HG02798 (cell line): ENCODE results near the gene HOXD8.

Source experiments
- ATAC-seq: cut with Tn5 transposase; IDR thresholded peaks from one replicate; pipeline ENCODE4 v1.9.1; 2021; ENCODE audit warnings: mild to moderate bottlenecking; ENCODE audit not compliant: unreplicated experiment, poor library complexity

HOXD8 gene

DNA sequence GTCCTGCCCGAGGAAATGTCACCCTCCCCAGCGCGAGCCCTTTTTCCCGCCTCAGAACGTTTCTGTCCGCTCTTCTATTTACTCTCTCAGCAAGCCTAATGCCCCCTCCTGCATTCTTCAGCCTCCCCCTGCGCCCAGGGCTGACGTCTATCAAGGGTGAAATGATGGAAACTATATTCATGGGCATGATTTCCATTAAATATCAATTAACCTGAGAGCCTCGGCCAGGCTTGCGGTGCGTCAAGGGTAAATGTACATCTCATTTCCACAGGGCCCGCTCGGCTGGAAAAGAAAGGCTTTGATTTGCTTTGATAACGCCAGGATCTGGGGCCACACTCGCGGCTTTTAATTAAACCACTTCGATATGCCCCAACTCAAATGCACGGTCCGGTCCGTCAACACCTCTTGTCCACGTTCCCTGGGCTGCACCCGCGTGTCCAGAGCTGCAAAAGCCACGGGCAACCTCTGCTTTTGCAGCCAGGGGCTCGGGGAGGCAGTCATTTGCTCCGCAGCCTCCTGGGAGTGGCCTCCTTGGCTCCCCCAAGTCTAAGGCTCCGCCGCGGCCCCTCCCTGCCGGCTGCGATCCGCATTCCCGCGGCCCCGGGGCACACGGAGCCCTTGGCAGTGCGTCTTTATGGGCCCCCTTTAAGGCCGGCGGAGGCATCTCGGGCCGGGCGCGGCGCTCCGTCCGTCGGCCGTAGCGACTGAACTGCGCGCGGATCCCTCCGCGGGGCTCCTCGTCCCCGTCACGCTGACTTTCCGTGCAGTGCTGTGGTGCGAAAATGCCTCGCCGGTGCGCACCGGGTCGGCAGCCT lies at the start of gene HOXD8:
HOXD8 (plus strand) TSS at position 724 of the 815 bp plus-strand sequence. CDS start 662 bp downstream, outside the sequence.
- no peak for ATAC-seq

DNA sequence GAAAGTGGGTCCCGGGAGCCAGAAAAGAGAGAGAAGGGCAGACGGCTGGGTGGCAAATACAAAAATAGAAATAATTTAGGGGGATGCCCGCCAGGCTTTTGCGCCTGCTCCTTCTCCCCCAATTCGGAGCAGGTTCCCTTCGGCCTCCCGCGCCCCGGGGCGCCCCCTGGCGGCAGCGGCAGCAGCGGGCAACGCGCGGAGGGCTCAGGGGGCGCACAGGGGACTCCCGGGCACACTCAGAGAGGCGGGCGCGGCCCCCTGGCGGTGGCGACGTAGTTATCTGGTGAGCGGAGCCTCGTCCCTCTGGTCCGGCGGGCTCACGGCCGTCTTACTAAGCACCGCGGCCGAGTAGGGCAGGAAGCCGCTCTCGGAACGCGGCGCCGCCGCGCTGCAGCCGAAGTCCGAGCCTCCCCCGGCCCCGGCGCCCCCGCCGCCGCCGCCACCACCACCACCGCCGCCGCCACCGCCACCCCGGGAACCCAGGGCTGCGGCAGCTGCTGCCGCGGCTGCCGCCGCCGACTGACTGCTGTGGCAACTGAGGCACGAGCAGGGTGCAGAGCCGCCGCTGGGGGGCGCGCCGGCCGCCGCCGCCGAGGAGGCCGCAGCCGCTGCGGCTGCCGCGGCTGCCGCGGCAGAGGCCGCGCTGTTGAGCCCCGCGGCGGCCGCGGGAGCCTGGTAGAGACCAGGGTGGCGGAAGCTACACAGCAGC lies 49.5 kb upstream of the HOXD8 start:
- no peak for ATAC-seq

DNA sequence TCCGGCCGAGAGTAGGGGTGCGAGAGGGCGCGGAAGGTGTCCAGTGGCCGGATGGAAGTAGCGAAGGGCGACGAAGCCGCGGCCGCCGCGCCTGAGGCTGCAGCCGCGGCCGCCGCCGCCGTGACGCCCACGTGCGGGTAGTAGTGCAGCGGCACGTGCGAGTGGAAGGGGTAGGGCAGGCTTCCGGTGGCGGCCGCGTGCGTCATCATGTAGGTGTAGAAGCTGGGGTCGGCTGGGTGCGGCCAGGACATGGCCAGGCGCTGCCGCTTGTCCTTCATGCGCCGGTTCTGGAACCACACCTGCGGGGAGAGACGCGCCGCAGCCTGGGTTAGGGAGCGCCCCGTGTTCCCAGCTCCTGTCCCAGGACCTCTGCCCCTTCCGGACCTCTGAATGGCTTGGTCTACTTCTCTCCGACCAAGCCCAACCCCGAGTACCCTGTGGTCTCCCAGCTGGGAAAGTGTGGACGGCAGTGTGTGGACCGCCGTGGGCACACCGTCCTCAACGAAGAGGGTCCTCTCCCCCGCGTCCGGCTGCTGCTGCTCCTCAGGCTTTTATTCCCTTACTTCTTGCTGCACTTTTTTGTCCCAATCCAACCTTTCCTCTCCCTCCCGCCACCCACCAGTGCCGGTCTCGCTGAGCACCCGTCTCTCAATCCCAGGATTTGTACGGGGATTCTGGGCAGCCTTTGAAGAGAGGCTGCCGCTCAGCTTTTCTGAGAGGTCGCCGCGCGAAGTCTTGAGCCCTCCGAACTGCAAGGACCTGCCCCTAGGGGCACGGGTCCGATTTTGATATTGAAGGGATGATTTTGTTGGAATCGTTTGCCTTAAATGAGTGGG lies 48.7 kb upstream of the HOXD8 start:
- no peak for ATAC-seq

DNA sequence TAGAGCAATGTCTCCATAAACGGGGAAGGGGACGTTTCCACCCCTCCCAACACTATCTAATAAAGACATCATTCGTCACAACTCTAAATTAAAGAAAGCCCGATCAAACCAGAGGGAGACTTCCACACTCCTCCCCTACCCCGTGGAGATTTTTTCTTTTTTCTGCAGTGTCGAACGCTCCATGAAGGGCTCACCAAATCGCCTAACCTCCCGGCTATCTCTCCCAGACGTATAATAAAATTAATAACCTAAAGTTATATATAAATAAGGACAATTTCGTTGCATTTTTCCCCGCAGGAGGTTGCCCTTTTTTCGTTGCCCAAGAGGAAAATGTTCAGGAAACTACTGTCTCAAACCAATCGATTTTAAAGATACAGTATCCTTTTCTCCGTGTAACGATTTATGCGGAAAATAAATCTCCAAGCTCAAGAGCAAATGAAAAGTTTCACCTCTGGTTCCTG lies 48.1 kb upstream of the HOXD8 start:
- no peak for ATAC-seq

DNA sequence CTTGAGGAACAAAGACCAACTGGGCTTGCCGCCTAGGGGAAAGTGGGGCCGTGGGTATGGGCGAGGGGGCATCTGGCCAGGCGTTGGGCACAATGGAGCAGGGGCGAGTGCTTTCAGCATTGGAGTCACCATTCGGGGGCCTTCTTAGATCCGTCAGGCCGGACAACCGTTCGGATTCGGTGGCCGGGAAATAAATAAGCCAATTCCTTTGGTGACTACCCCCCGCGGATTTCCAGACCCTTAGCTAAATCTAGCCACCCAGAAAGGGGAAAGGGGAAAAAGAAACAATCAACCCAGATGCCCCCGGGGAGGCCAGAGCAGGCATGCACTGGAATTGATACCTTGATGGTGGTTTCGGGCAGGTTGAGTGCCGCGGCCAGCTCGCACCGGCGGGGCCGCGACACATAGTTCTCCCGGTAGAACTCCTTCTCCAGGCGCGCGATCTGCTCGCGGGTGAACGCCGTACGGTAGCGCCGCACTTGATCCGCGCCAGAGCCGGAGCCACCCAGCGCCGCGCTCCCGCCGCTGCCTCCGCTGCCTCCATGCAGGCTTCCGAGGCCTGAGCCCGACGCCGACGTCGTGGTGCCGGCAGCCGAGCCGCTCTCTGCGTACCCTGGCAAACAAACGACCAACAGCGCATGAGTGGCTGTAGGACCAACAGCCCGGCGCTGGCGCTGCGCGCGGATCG lies 47.5 kb upstream of the HOXD8 start:
- ATAC-seq = no peak

DNA sequence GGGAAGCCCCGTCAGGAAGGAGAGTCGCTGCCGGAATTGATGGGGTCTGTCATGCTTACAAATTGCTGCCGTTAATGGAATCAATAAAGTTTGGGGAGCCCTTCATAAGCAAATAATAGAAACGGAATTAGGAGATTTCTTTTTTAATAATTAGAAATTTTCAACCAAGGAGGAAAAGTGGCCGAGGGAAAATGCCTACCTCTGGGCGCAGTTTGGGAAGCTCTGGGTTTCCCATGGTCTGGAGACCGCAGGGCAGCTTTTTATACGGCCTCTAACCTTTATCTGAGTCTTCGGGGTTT lies 47.0 kb upstream of the HOXD8 start:
- no peak for ATAC-seq

DNA sequence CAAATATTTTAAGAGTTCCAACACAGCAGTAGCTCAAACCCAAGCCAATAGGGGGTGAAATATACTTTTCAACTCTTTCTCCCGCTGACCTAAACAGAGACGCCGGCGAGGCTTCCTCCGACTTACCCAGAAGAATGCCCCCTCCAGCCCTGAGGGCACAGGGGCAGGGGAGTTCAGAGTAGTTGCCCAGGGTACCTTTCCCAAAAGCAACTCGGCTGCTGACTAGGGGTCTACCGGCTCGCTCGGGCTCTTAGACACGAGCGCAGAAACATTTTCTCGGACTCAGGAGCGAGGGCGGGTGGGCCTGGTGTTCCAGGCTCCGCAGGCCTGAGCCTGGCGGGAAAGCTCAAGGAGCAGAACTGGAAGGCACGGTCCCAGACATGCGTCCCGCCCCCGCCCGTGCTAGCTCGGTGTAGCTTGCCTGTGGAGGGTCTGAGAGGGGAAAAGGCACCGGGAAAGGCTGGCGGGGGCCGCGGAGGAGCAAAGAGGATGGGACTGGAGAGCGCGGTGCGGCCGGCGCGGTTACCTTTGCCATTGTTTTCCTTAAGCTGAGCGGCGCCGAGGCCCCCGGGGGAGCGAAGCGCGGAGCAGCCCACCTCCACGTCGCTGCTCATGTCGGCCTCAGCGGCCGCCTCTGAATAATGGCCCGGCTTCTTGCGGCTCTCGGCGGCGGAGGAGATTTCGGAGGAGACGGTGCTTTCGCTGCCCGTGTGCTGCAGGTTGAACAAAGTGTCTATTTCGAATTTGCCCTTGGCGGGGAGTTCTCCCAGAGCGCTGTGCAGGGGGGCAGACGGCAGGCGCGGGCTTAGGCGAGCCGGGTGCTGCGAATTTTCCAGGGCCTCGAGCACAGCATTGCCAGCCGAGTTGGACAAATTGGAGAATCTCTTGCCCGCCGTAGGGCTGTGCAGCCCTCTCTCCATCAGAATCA lies 46.4 kb upstream of the HOXD8 start:
- no peak for ATAC-seq

DNA sequence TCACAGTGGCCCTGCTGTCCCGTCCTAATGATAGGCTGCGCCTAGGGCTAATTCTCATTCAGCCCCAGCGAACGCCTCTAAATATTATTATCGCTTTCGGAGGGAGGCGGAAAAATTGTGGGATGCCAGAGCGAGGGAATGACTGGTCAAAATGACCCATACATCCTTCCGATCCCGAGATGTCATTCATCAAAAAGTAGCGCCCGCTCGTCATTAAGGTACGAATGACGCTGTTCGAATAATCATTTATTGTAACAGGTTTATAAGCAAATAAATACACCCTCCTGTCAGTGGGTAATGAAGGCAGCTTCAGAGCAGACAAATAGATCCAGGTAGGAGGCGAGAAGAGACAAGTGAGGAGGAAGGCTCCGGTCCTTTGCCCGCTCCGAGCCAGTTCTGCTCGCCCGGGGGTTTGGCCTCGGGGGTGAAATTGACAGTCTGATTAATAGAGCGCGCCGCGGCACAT lies 45.7 kb upstream of the HOXD8 start, which contains the start of gene EVX2:
EVX2 (minus strand) TSS at position 167 of the 466 bp plus-strand sequence. CDS start 186 bp downstream, outside the sequence.
- ATAC-seq = no peak

DNA sequence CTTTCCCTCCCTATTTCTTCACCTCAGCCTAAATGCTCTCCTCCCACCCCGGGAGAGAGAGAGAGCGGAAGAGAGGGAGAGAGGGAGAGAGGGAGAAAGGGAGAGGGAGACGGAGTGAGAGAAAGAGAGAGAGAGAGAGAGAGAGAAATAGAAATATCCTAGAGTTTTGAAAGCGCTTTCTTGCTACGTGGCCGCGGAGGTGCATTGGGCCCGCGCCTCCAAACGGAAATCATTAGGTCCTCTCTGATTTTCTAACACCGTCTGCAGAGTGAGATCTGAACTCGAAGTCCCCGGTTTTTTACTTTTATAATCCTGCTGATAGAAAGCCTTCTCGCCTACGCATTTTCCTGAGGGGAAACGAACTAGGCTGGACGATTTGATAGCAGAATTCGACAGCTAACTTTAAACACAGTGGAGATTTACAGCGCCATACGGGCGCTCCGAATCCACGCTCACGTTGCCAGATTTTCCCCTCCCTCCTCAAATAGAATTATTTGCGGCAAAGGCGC lies 44.8 kb upstream of the HOXD8 start:
- ATAC-seq = no peak

DNA sequence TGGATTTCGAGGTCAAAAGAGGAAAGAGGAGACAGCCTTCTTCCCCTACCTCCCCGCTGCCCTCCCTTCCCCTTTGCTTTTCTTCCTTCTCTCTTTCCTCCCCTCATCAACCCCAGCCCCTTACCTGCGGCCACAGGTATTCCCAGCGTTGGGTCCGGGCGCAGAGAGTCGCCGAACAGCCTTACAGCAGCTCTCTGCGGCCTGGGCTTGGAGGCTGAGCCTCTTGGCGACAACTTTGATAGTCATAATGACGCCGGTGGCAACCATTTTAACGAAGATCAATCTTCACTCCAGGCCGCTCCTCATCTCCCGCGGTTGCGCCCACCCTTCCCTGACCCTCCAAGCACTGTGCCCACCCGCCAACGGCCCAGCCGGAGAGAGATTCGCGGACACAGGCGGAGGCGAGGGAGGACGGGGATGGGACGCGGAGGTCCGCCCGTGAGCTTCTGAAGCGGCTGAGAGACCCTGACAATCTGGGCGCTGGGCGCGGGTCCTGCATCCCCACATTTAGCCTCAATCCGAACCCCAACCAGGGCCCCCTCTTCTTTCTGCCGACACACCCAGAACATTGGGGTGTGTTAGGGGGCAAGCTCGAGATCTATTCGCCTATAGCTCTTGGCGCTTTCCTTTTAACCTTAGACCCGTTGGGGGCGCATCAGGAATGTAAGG lies 44.3 kb upstream of the HOXD8 start:
- no peak for ATAC-seq

DNA sequence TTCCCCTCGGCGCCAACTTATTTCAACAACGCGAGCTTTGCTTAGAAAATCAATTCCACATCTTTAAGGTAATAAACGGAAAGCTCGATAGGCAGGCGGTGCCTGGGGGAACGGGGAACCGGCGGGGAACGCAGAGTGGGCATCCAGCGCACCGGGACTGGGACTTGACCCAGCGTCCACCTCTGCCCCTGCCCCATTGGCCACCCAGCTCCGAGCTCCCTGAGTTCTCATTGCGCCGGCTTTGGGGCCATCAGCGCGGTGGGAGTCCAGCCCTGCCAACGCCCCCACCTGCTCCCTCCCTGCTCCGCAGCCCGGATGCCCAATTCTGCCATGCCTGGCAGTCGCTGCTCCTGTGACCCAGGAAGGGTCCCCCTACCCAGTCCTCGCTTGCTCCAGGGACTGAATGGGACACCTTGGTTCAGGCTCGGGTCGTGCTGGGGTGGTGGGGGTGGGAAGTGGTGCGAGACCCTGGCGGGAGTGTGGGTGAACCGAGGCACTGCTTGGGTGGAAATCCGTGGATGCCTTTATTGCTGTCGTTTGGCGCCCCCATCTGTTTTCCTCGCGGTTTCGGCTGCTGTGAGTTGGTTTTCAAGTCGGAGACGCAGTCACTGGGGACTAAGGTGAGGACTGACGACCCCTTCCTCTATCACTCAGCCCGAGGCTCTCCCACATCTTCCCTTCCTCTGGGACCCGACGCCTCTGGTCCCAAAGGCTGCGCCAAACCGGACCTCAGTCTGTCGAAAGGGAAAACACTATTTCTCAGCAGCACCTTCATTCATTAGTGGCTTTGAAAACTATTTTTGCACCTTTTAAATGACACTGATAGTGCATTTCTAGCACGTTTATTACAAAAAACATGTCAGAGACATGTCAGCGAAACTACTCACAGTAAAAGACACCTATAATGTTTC lies 43.4 kb upstream of the HOXD8 start:
- ATAC-seq = no peak

DNA sequence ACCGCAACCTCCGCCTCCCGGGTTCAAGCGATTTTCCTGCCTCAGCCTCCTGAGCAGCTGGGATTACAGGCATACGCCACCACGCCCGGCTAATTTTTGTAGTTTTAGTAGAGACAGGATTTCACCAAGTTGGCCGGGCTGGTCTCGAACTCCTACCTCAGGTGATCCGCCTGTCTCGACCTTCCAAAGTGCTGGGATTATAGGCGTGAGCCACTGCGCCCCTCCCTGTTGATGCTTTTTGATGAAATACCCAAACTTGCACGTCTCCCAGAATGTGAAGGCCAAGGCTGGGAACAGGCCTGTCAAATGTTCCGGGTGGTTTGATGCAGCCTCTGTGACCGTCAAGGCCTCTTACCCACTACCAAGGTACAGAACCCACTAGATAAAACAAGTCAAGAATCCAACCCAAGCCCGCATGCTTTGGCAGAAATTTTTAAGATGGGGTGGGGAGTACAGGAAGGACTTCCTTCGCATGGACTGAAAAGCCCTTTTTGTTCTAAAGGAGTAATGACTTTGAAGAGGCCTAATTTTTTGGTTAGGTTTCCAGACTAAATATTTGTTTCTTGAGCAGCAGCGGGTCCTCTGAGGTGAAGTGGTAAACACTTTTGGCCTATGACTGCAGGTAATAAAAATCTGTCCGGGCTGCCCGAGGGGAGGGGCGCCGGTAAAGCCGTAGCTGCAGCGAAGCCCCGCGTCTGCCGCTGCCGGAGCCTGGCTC lies 42.0 kb upstream of the HOXD8 start:
- no peak for ATAC-seq

DNA sequence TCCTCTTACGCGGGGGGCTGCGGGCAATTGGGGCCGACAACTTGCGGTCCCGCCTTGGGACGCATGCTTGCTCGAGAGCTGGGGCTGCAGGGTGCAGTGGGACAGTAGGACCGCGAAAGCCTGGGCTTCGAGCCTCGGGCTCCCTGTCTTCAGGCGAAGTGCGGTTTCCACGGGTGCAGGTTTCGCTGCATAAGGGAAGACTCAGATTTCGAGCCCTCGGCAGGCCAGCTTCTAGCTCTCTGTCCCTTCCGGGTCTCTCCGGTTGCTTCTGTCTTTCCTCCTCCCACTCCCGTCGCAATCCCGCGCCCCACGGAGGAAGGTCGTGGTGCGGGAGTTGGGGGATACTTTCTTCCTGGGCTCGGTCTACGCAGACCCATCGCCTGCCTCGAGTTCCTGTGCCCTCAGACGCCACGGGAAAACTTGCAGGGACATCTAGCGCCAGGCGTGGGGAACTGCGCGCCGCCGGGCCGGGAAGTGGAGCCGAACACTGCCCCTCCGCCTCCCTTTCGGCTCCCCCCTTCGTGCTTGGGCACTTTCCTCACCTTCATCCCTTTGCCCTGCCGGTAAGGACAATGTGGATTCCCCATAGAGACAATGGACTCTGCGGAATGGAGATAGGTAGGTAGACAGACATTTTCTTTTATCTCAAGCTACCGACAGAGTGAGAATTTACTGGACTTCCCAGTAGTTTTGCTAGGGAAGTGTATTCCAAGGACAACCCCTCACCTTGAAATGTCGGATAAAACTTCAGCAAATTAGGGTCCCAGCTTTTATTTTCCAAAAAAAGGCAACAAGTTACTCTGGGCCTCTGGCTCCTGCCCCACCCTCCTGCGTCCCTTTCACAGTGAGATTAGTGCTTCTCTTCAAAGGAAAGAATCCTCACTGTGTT lies 41.2 kb upstream of the HOXD8 start:
- ATAC-seq = peak; percentile 72

DNA sequence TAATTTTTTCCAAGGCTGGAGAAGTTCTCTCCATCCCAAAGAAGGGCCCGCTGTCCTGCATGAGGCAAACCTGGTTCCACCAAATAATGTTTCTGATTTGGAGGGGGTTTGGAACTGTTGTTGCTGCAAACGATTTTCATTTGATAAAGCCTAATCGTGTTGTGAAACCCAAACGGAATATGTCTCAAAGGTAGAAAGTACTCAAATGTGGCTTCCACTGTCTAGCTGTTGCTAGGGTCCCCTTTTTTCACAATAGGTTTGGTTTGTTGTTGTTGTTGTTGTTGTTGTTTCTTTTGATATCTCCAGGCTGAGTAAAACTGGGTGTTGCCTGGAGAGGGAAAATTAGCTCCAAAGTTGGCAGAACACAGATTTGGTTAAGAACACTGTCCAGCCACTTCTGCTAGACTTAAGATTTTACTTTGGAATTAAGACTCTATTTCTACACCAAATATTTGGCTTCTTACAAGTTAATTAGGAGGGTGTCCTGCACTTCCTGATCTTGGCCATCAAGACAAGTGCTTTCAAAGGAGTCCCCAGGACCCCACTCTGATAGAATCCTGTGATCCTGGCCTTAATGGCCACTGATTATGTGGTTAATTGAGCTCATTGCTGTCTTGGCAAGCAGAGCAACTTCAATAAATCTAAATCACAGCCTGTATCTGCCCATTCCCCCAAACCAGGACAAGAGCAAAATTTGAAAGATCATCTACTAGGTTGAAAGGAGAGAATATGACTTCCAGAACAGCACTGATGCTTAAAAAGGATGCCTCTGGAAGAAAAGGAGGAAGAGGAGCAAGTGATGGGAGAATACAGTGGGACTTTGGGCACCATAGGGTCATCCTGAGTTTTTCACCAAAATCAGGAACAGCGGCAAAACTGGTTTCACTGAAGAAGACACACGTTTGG lies 40.3 kb upstream of the HOXD8 start:
- no peak for ATAC-seq
